ENCODE measurements around the gene RILPL1.

DNA sequence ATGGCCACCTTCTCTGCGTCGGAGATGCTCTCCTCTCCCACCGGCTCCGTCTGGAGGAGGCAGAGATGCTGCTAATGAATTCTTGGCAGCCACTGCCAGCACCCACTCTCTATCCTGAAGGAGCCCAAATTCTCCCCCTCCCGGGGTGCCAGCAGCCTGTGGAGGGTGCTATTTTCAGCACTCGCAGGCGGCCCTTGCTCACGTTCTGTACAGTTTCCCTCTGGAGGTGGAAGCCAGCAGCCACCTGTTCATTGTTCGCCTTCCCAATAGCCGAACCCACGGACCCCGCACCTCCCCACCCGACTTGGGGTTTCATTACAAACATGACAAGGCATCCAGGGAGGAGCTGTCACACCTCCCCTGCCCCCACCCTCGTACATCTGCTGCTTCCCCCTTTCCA is 47.8 kb downstream of the RILPL1 start:
- TF ChIP-seq, protein P1, sequence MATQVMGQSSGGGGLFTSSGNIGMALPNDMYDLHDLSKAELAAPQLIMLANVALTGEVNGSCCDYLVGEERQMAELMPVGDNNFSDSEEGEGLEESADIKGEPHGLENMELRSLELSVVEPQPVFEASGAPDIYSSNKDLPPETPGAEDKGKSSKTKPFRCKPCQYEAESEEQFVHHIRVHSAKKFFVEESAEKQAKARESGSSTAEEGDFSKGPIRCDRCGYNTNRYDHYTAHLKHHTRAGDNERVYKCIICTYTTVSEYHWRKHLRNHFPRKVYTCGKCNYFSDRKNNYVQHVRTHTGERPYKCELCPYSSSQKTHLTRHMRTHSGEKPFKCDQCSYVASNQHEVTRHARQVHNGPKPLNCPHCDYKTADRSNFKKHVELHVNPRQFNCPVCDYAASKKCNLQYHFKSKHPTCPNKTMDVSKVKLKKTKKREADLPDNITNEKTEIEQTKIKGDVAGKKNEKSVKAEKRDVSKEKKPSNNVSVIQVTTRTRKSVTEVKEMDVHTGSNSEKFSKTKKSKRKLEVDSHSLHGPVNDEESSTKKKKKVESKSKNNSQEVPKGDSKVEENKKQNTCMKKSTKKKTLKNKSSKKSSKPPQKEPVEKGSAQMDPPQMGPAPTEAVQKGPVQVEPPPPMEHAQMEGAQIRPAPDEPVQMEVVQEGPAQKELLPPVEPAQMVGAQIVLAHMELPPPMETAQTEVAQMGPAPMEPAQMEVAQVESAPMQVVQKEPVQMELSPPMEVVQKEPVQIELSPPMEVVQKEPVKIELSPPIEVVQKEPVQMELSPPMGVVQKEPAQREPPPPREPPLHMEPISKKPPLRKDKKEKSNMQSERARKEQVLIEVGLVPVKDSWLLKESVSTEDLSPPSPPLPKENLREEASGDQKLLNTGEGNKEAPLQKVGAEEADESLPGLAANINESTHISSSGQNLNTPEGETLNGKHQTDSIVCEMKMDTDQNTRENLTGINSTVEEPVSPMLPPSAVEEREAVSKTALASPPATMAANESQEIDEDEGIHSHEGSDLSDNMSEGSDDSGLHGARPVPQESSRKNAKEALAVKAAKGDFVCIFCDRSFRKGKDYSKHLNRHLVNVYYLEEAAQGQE (IDR thresholded peaks at IDR 0.05; ENCODE audit: low read depth, low read length): no peak
- no peak for TF ChIP-seq ZNF384 (IDR thresholded peaks at IDR 0.05; ENCODE audit: borderline replicate concordance, low read depth, low read length)

Measured in GM12878 (cell line).